Measurements from ENCODE around the gene TUBB4B.
"Not testable (repeated sequence)": the region's sequence is repeated elsewhere in the genome, so short reads cannot be mapped to it uniquely, and the experiment has no call there.

TUBB4B gene

DNA sequence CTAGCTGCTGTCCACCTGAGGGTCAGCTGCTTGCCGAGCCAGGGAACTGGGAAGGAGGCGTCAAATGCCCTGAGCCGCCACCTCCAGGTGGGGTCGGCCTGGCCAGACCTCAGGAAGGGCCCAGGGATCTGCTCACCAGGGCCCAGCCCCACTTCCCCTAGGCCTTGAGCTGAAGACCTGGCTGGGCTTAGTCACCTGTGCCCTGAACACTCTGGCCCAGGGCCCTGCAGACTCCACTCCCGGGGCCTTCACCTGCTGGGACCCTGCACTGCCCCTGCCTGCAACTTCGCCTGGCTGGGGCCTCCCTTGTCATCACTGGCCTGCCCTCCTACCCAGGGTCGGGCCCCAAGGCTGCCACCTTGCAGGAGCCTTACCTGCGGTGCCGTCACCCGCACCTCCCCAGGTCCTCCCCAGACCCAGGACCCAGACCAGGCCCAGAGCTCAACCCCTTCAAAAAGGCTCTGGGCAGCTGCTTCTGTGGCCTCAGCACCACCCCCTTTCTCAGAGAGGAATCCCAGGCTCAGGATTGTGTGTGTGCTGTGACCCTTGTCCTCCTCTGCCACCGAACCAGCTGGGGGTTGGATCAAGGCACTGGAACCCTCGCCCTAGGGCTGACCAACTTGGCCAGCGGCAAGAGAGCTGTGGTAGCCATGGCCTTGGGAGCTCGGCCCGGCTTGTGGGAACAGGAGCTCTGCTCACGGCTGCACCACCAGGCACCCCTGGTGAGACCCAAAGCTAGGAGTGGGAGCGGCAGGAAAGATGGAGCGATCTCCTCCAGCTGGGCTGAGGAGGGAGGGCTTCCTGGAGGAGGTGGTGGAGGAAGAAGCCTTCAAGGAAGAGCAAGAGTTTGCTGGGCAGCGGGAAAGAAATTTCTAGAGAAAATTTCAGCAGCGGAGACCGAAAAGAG lies 12.9 kb downstream of the TUBB4B start:
- DNase-seq, result no peak

DNA sequence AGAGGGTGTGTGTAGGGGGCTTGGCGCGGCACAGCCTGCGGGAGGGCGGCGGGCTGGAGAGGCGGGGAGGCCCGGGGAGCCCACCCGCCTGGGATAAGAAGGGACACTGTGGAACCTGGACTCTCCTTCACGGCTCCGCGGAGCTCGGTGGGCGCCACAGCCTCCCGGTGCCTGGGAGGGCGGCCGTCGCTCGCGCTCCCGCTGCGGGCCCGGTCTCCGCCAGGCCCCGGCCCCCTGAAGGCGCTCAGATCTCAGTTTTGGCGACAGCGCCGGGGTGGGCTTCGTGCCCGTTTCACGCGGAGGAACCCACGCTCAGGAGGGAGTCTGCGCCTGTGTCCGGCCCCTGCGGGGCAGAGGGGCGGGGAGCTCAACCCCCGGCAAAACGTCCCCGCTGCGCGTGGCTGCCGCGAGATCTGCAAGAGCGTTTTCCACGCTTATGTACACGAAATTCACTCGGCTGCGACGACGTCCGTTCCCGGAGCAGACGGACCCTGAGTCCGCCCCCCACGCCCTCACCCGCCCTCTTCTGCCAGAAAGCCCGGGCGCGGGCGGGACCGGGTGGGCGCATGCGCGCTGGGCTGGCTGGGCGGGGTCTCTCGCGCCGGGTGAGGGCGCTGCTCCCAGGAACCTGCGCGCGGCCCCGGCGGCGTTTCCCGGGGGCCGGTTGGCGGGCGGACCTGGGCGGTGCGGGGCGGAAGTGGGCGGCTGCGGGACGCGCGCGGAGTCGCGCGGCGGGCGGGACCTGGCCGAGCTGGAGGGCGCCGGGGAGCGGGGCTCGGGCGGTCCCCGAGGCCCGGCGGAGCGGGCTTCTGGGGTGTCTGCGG lies 13.7 kb downstream of the TUBB4B start, which contains the start of gene NELFB:
Gene NELFB, plus strand, starts transcription at position 704 of the 824 bp plus-strand sequence.
- peak; percentile 95 for DNase-seq

DNA sequence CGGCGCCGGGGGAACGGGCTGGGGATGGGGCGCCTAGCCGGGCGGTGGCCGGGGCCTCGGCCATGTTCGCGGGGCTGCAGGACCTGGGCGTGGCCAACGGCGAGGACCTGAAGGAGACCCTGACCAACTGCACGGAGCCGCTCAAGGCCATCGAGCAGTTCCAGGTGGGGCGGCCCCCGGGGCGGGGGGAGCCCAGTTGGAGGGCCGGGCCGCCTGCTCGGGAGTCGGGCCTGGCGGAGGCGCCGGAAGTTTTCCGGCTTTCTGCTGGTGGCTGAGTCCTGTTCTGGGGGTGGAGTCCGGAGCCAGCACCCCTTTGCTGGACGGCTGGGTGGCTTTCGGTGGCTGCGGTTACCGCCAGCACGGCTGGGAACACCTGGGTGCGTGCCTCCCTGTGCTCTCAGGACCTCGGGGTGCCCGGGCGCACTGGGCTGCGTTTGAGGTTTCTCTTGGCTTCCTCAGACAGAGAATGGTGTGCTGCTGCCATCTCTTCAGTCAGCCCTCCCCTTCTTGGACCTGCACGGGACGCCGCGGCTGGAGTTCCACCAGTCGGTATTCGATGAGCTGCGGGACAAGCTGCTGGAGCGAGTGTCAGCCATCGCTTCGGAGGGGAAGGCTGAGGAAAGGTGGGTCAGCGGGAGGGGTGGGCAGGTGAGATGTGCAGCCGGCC lies 14.5 kb downstream of the TUBB4B start:
- peak; percentile 44 for DNase-seq

DNA sequence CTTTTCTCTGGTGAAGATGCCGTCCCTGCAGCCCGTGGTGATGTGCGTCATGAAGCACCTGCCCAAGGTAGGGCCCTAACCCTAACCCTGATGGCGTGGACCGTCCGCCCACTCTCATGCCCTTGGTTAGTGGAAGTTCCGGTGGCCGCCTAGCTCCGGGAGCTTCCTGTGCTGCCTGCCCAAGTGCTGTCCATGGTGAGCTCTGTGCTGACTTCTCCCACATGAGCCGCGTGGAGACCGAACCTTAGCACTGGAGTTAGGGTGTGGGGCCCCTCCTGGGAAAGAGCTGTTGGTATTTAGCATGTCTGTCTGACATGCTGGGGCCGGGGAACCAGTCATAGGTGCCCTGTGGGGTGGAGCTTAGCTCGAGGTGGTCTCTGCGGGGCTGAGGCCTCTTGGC lies 15.3 kb downstream of the TUBB4B start:
- DNase-seq, result no peak

DNA sequence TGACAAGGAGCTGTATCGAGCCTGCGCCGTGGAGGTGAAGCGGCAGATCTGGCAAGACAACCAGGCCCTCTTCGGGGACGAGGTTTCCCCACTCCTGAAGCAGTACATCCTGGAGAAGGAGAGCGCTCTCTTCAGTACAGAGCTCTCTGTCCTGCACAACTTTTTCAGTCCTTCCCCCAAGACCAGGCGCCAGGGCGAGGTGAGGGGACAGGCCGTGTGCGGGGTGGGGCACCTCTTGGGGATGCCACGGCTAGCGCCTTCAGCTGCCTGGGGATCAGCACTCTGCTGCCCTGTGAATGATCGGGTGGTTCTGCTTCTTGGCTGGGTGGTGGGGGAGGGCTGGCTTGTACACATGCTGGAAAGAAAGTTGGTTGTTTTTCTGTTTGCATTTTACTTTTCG lies 15.8 kb downstream of the TUBB4B start:
- DNase-seq, result no peak

DNA sequence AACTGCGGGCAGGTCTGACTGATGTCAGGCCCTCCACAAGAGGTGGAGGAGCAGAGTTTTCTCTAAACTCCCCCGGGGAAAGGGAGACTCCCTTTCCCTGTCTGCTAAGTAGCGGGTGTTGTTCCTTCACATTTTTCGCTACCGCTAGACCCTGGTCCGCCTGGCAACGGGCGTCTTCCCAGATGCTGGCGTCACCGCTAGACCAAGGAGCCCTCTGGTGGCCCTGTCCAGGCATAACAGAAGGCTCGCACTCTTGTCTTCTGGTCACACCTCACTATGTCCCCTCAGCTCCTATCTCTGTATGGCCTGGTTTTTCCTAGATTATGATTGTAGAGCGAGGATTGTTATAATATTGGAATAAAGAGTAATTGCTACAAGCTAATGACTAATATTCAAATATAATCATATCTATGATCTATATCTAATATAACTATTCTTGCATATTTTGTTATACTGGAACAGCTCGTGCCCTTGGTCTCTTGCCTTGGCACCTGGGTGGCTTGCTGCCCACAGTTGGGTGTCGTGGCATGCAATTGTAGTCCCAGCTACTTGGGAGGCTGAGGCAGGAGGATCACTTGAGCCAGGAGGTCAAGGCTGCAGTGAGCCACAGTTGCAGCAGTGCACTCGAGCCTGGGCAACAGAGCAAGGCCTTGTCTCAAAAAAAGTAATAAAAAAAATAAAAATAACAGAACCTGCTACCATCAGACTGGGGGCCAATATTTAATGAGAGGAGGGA lies 21.3 kb downstream of the TUBB4B start:
- DNase-seq, result not testable (repeated sequence)

DNA sequence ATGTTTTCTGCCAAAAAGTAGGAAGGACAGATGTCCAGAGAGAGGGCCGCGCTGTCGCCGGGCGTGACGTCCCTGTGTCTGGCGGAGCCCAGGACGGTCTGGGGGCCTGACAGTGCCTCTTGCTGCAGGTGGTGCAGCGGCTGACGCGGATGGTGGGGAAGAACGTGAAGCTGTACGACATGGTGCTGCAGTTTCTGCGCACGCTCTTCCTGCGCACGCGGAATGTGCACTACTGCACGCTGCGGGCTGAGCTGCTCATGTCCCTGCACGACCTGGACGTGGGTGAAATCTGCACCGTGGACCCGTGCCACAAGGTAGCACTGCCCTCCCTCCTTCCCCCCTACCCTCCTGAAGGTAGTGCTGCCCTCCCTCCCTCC lies 21.8 kb downstream of the TUBB4B start:
- DNase-seq, result no peak

DNA sequence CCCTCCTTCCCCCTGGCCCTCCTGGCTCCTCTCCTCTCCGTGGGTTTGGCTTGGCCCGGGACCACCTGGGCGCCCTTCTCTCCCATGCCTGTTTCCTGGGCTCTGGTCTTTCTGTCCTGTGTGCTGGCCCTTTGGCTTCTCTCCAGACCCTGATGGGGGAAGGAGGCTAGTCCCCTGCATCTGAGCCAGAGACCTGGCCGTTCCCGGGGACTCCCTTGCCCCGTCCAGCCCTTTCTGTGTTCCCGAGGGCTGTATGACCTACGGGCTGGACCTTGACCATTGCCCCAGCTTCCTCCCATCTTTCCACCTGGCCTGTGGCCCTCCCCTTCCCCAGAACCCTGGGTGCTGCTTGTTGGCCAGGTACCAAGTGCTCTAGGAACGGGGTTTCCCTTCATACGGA lies 22.4 kb downstream of the TUBB4B start:
- DNase-seq, result no peak

DNA sequence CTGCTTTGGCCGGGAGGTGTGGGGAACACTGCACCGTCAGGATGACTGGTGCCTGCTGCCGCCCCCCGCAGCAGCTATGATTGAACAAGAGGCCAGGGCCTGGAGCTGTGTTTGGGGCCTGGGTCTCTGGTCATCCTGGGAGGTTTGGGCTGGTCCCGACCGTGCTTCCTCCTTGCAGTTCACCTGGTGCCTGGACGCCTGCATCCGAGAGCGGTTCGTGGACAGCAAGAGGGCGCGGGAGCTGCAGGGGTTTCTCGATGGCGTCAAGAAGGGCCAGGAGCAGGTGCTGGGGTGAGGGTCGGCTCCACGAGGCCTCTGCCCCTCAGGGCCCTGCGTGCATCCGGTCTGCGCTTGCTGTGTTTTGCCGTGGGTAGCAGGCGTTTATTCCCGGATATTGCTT lies 23.0 kb downstream of the TUBB4B start:
- no peak for DNase-seq

DNA sequence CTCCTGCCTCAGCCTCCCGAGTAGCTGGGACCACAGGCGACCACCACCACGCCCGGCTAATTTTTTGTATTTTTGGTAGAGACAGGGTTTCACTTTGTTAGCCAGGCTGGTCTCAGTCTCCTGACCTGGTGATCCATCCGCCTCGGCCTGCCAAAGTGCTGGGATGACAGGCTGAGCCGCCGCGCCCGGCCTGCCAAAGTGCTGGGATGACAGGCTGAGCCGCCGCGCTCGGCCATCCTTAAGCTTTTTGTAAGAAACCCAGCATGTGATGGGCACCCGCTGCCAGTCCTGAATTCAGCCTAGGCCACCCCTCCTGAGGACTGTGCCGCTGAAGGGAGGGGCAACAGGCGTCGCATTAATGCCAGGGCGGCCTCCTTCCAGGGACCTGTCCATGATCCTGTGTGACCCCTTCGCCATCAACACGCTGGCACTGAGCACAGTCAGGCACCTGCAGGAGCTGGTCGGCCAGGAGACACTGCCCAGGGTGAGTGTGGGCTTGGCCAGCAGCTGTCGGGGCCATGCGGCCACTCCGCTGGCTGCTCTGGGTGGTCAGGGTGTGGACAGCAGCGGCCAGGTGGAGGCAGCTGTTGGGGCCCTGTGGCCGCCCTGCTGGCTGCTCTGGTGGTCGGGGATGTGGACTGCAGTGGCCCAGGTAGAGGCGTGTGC lies 24.5 kb downstream of the TUBB4B start:
- no peak for DNase-seq

DNA sequence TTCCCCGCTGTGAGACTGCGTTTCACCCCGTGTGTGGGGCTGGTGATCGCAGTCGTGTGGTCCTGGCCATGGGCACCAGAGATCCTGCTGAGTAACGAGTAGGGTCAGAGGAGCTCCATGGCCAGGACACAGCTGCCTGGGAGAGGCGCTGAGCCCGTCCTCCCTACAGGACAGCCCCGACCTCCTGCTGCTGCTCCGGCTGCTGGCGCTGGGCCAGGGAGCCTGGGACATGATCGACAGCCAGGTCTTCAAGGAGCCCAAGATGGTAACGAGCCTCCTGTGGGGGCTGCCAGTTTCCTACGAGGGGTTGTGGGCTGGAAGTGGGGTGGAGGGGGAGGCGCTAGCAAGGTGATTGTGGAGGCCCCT lies 25.1 kb downstream of the TUBB4B start:
- no peak for DNase-seq

DNA sequence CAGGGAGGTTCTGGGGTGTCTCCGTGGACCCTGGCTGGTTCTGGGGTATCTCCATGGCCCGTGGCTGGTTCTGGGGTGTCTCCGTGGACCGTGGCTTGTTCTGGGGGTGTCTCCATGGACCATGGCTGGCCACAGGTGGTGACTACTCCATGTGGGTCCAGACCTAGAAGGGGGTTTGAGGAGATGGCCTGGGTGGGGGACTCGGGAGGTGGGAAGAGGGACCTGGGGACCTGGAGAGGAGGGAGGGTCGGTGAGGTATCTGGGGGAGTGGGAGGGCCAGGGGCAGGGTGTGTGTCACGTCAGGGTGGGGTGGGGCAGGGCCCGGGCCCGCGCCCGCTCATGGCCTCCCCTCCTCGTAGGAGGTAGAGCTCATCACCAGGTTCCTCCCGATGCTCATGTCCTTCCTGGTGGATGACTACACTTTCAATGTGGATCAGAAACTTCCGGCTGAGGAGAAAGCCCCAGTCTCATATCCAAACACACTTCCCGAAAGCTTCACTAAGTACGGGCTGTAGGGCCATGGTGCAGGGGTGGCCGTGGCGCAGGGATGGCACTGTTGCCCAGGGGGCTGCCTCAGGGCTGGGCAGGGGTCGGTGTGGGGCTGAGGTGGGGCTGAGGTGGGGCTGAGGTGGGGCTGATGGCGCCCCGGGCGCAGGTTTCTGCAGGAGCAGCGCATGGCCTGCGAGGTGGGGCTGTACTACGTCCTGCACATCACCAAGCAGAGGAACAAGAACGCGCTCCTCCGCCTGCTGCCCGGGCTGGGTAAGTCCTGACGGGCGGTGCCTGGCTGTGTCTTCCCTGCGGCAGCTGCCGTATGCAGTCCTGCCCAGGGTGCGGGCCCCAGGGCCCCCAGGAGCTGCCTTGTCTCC lies 25.7 kb downstream of the TUBB4B start:
- no peak for DNase-seq

DNA sequence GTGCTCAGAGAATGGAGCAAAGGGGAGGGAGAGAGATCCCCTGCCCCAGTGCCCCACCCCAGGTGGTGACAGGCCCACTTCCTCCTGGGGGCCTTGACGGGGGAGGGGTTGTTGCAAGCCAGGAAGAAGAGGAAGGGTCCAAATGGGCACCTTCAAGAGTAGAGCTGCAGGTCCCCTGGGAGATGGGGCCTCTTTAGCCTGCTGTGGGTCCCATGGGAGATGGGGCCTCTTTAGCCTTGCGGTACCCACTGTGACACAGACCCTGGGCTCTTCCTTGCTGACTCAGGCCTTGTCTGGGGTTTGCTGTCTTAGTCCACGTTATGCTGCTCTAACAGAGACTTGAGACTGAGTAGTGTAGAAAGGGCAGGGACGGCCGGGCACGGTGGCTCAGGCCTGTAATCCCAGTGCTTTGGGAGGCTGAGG lies 26.9 kb downstream of the TUBB4B start:
- no peak for DNase-seq

DNA sequence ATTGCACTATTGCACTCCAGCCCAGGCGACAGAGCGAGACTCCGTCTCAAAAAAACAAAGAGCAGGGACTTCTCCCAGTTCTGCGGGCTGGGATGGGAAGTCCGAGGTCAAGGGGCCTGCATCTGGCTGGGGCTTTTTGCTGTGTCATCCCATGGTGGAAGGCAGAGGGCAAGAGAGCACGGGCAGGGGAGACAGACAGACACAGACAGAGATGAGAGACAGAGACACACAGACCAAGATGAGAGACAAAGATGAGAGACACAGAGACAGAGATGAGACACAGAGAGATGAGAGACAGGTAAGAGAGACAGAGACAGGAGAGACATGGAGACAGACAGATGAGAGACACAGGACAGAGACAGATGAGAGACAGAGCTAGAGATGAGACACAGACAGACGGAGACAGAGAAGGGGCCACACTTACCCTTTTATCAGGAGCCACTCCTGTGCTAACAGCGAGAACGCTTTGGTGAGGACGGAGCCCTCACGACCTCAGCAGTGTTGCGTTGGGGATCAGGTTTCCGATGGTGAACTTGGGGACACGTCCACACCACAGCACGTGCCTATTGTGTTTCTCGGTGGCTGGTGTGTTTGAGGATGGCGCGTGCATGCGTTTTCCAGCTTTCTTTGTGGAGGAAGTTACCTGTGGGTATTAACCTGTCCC lies 27.6 kb downstream of the TUBB4B start:
- no peak for DNase-seq

DNA sequence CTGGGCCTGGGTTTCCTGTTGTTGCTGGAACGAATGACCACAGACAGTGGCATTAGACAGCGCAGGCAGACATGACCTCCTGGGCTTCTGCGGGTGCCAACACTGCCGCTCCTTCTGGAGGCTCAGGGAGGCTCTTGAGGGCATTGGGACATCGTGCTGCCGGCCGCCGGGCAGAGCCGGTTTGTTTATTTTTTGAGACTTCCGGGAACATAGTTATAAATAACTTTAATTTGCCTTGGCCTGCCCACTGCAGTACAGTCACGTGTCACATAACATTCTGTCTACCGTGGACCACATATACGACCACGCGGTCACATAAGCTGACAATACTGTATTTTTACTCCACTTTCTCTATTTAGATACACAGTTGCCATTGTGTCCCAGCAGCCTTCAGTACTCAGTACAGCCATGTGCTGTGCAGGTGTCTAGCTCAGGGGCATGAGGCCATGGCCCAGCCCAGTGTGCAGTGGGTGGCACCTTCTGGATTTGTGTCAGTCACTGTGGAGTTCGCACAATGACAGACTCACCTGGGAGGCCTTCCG lies 28.2 kb downstream of the TUBB4B start:
- no peak for DNase-seq

DNA sequence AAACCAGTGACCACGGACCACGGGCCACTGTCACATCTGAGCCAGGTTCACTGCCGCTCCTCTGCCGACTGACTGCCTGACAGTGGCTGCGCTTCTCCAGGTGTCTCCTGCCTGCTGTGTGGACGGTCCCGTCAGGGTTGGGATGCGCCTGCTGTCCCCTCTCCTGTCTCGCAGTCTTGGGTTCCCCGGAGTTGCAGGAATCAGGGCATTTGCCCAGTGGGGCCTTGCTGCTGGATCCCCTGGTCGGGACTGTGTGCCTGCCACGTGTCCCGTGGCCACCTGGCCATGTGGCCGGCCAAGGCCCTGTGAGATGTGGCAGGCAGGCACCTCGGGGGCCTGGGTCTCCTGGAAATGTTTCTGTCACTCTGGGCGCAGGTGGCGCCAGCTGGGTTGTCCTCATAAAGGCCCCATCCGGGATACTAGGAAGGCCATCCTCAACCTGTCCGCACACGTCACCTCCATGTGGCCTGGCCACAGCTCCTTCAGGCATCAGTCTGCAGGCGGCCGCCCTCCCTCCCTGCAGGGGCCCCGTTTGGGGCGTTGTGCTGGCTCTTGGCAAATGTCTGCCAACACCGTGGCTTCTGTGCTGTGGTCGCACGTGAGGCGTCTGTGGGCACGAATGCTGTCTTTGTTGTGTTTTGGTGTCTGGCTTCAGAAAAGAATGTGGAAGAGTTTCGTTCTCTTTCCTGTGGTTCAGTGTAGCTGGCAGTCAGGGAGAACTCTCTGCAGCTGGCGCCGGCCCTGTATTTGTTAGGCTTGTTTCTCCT lies 30.0 kb downstream of the TUBB4B start:
- DNase-seq, result peak; percentile 40

DNA sequence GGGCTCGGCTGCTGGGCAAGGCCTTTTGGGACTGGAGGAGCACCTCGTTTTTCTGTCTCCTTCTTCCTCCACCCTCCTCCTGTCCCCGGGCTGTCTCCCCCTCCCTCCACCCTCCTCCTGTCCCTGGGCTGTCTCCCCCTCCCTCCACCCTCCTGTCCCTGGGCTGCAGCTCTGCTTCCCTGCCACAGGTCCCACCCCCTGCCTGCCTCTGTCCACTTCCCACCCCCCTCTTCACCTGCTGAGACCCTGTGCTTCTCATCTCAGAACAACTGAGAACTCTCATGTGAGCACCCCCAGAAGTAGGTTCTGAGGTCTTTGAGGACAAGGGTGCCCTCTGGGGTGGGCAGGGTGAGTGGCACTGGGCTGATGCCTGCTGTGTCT lies 30.6 kb downstream of the TUBB4B start:
- DNase-seq, result no peak

DNA sequence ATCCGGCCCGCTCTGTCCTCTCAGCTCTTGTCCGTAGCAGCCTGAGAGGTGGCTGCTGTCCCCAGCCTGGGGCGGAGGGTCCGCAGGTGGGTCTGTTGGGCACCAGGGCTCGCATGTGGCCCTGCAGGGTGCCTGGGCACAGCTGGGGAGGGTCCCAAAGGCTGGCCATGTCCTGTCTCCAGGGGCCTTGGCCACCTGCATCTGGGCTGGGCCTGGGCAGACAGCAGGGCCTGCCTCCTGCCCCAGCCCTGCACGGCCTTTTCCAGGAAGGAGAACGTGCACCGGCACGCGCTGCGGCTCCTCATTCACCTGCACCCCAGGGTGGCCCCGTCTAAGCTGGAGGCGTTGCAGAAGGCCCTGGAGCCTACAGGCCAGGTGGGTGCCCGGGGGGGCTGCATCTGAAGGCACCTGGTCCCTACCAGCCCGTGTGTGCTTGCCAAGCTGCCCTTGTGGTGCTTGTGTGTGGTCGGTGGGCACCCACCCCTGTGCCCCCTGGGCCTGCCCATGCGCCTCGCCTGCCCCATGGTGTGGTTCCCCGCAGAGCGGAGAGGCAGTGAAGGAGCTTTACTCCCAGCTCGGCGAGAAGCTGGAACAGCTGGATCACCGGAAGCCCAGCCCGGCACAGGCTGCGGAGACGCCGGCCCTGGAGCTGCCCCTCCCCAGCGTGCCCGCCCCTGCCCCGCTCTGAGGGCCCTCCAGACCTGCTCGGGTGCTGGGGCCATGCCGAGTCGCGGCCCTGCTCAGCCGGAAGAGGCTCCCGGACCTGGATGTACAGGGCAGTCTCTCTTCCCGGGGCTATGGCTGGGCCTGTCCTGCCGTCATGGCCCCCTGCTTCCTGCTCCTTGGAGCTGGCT lies 31.4 kb downstream of the TUBB4B start:
- no peak for DNase-seq

DNA sequence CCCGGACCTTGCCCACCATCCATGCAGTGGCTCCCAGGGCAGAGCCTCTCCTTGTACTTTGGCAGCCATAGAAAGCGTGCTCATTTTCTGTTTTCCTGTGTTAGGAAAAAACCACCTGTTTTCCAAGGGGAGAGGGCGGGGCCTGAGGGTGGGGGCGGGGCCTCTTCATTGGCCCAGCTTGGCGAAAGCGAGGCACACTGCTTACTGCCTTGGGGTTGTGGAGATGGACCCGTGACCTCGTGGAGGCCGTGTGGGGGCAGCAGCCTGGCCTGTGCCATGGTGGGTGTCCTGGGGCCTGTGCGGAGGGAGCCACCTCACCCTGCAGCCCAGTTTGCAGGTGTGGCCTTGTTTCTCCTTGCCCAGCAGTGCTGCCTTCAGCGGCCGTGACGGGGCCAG lies 32.0 kb downstream of the TUBB4B start:
- DNase-seq, result no peak
